H4 (cell line): ENCODE measurements around the gene BRDT. TPM values are rescaled to one million over a fixed set of nuclear protein-coding genes. Genes with fewer than 3 reads are reported as not detected.

Experiments used
- DNase-seq: peaks from one replicate; pipeline ENCODE4 v3.0.0-alpha.2; 2015; ENCODE audit warnings: low spot score
- total RNA-seq: library from RNA; depleted of rRNA; stranded (reverse); fragments of >200 nt; shearing (Covaris generic); gene quantifications from 2 replicates; pipeline ENCODE4 v1.2.3, GENCODE V29; 2014; rRNA removed

BRDT gene
- not detected in 2 replicates for total RNA-seq

DNA sequence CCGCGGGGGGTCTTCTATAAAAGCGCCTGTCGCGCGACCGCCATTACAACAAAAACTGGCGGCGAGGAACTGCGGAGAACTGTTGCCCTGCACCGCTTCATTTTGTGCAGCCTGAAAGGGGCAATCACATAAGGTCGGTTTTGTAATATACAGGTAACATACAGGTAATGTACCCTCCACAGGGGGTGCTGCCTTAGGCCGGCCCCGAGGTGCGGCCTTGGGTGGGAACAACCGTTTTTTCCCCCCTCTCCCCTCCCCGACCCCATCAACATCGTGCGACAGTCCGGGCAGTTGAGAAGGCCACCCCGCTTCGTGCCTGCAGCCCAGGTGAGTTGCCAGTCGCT is at the start of gene BRDT:
TSS of gene BRDT (plus strand) at position 46 of the 344 bp plus-strand sequence. CDS start 13,354 bp downstream, outside the sequence.
- DNase-seq, result no peak

DNA sequence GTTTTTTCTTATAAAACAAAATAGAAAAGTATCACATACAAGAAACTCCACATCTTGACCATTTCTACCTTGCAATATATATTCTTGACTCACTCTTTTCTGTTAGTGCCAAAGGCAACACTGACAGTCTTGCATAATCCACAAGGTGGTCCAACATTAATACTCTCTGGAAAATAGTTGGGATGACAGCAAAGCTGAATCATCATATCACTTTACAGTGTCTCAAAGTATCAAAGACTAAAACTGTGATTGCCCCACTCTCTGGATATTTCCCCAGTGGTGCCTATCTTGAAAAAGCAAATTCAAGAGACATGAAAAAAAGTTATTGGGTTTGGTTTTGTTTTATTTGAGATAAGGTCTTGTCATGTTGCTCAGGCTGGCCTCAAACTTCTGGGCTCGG is 48.6 kb upstream of the BRDT start:
- DNase-seq, result no peak

DNA sequence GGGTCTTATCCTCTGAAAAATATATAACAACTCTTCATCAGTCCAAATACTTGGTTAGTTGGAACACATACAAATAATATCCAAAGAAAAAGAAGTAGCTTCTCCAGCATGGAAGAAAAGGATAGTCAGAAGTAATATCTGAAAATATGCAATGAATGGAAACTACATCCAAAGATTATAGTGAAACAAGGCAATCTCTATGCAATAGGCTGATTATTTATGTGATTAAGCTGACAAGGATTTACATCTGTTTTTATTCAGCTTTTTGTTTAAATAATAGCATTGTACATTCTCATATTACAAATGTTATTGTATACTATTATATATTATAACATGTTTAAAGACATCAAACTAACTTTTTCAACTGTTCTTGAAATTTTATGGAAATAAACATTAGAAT is 48.0 kb upstream of the BRDT start:
- DNase-seq, result no peak

DNA sequence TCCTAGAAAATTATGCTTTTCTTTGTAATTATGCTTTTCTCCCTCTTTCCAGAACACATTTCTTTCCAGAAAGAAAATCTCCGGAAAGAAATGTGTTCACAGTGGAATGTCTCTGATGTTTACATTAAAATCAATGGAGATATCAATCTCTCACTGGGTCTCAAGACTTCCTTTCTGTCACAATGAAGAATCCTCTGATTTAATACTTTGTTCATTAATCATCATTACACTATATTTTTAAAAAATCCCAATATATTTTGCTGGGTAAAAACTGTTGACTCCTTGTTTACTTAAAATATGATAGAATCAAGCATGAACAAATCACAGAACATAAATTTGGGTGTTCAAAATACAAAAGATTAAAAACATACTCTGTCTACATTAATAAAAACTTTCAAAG is 36.9 kb upstream of the BRDT start:
- DNase-seq, result no peak

DNA sequence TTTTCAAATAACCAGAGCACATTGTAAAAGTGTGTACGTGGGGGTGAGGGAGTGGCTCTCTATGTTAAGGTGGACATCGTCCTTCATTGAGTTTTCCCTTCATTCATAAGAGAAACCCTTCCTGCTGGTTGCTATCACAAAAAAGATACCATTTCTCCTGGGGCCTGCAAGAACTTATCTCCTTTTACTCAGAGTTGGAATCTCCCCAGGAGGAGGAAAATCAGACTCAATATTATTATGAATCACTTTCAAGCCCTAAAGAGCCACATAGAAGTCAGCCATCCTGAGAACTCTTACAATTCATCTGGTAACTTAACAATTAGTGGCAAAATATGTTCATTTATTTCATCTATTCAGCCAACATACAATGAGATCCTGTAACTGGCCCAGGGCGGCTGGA is 36.2 kb upstream of the BRDT start:
- DNase-seq, result no peak

DNA sequence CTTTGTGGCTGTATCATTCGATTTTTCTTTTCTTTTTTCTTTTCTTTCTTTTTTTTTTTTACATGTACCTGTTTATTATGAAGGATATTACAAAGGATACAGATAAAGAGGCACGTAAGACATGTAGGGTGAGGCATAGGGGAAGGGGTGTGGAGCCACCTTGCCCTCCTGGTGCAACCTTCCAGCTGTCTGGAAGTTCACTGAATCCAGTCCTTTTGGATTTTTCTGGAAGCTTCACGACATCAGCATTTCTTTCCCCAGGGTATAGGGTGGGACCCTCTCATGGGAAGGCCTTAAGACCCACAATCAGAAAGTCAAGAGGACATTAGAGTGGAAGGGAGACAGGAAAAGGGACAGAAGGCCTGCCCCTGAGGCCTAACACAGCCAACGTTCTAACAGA is 33.2 kb upstream of the BRDT start:
- DNase-seq, result no peak

DNA sequence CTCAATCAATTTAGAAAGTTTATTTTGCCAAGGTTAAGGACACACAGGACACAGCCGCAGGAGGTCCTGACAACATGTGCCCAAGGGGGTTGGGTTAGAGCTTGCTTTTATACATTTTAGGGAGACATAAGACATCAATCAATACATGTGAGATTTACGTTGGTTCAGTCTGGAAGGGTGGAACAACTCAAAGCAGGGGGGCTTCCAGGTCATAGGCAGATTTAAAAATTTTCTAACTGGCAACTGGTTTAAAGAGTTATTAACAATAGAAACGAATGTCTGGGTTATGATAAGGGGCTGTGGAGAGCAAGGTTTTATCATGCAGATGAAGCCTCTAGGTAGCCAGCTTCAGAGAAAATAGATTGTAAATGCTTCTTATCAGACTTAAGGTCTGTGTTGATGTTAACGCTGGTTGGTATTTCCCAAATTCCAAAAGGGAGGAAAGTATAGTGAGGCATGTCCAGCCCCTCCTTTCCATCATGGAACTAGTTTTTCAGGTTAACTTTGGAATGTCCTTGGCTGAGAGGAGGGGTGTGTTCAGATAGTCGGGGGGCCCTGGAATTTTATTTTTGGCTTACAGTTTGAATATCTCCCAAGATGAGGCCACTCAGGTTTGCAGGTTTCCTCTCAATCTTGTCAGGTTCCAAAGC is 32.3 kb upstream of the BRDT start:
- DNase-seq, result no peak

DNA sequence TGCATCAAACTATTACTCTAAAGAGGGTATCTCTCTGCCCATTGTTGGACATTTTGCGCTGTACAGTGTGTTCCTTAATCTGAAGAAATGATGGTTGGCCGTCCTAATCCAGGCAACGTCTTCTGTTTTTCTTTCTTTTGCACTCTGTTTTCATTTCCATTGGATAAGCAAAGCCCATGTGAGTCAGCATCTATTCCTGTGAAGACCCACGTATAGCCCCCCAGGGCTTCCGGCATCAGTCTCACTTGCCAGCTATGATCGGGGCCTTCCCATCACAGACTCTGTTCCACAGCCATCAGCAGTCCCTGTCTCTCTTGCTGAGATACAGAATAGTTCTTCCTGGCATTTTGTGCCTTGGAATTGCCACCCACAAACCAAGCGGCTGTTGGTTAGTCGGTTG is 29.2 kb upstream of the BRDT start:
- no peak for DNase-seq

DNA sequence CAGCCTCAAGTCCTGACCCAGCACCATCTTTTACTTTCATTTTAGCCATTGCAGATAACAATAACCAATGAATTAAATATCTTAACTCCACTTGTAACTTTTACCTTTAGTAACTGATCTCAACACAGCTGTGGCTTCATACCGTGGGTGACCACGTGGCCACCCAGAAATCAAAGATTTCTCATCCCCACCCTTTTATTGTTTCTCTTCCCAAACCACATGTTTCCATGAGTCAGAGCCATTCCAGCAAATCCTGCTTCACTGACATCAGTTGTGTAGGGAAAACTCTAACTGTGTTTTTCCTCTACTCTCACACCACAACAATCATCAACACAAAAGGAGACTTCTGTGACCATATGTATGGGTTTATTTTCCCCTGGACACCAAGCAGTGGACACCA is 25.1 kb upstream of the BRDT start:
- peak; percentile 79 for DNase-seq

DNA sequence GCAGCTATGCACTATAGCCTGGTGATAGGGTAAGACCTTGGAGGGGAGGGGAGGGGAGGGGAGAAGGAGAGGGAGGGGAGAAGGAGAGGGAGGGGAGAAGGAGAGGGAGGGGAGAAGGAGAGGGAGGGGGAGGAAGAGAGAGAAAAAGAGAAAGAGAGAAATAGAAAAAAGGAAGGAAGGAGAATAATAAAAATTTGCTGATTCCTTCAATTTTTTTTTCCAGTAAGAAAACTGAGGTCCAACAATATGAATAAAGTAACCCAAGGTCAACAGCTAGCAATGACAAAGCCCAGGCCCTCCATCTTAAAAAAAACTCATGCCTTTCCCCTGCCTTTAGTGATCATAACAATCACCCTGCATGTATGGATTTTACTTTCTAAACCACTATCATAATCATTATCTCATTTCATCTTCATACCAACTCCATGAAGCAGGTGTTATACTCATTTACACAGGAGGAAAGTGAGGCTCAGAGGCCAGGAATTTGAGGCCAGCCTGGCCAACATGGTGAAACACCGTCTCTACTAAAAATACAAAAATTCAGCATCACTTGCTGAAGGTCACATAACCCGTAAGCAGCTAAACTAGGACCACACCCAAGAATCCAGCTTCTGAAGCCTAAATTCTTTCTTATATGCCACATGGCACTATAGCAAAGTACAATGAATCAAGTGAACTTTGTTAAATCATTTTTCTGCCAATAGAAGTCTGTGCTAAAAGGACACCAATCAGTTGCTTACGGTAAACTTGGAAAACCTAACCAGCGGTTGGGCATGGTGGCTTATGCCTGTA is 23.4 kb upstream of the BRDT start:
- DNase-seq, result no peak

DNA sequence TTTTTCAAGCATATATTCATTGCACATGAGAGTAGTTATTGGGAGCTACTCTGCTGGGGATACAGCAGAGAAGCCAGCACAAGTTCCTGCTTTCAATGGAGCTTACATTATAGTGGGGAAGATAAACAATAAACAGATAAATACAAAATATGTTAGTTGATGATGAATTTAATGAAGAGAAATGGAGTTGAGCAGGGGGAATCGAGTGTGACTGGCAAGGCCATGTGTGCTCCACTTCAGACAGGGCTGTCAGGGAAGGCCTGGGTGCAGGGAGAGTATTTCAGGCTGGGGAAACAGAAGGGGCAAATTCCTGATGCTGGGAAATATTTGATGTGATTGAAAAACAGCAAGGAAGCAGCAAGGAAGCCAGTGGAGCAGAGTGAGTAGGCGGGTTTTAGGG is 21.2 kb upstream of the BRDT start:
- DNase-seq, result no peak

DNA sequence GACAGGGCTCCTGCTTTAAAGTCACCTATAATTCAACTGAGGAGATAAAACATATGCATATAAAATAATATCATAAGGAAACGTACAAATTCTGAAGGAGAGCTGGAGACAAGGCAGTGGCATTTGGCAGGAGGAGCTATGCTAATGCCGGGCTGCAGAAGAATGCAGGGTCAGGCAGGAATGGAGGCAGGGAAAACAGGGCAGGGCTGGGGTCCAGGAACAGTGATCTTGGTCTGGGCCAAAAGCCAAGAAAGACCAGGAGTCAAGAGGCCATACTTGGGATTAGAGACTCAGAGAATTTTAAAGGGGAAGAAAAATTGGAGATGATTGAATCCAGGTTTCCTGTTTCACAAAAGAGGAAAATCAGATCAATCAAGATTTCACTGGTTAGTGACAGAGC is 20.0 kb upstream of the BRDT start:
- DNase-seq, result no peak

DNA sequence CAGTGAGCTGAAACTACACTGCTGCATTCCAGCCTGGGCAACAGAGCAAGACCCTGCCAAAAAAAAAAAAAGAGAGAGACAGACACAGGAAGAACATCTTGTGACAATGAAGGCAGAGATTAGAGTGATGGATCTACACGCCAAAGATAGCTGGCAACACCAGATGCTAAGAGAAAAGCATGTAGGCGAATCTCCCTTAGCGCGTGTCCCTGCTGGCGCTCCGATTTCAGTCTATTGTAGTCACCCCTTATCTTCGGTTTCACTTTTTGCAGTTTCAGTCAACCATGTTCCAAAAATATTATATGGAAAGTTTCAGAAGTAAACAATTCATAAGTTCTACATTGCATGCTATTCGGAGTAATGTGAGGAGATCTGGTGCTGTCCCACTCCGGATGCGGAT is 11.6 kb upstream of the BRDT start:
- no peak for DNase-seq

DNA sequence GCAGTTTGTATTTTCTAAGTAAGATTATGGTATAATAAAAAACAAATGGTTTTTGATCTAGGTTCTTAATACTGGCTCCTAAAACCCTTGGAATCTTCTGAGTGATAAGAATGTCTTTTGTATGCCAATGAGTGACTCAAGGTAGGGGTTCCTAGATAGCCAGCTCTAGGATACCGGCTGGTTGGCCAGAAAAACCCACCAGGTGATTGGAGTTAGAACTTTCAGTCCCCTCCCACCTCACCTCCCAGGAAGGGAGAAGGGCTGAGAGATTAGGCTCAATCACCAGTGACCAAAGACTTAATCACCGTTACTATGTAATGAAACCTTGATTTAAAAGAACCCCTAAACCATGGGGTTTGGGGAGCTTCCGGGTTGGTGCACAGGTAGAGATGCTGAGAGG is 8.7 kb upstream of the BRDT start:
- DNase-seq, result no peak

DNA sequence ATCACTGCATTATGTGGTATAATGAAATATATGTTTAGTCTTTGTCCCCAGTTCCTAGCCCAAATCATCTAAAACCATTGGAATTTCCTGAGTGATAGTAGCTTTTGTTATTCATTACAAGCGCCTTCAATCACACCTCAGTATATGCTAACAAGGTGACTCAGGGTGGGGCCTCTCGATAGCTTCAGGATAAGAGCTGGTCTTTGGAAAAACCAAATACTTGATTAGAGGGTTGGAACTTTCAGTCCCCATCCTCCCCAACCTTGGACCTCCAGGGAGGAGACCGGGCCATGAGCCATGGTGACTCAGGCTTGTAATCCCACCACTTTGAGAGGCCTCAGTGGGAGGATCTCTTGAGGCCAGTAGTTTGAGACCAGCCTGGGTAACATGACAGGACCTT is 5.1 kb upstream of the BRDT start:
- no peak for DNase-seq

DNA sequence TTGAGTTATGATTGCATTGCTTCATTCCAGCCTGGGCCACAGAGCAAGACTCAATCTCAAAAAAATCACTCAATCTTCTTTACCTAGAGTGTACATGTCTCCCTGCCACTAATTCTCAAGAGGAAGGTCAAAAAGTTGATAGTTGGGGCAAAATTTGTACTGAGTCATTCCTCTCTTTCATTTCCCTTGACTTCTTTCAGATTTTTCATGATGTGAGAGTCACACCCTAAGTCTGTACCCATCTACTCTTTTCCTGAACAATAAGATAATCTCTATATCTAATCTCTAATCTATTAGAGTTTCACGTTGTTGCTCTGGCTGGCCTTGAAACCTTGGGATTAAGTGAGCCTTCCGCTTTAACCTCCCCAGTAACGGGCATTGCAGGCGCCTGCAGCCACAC is 1.1 kb upstream of the BRDT start:
- no peak for DNase-seq

DNA sequence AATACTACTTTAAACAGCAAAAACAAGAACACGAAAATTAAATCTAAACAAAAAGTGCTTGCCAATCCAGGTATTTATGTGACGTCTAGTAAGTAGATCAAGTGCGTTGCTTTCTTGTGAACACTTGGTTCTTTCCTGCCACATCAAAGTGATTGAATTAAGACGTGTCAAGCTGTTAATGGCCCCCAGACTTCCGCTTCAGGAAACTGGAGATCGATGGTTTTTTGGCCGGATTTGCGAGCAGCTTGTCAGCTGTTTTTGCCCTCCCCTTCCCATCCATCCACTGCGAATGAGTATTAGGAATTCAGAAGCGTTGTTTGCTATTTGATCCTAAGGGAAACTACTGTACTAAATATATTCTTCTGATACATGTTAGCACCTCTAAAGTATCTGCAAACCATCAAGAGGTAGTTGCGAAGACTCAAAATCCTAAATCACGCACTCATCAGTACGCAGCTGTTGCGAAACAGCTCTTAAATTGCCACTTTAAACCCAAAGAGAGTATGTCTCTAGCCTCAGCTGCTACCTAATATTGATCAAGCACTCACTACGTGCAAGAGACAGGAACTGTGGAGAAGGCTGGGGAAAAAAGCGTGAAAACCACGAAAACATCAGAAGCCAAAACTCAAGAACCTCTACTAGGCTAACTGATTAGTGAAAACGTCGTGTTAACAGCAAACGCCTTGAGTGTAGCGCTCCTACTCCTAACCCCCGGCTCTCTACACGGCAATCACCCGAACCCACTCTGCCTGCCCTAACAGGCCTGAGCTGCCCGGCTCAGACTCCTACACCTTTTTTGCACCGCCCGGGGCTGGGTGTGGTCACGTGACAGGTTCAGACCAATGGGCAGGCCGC is 473 bp upstream of the BRDT start:
- DNase-seq, result no peak

DNA sequence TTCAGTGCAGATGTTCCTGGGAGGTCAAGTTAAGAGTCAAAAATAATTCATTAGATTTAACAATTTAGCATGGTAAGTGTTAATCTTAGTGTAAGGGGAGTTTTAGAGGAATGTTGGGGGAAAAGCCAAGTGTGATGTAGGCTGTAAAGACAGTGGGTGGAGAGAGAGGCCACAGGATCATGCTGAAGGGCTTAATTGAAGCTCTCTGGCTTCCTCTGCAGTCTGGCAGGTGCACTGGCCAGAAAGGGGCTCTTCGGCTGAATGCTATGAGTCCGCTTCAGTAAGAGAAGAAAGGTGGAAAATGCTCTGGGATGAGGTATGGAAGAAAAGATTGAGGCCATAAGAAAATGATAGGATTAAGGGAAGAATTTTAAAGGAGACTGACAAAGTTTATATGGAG is 3.0 kb downstream of the BRDT start:
- no peak for DNase-seq

DNA sequence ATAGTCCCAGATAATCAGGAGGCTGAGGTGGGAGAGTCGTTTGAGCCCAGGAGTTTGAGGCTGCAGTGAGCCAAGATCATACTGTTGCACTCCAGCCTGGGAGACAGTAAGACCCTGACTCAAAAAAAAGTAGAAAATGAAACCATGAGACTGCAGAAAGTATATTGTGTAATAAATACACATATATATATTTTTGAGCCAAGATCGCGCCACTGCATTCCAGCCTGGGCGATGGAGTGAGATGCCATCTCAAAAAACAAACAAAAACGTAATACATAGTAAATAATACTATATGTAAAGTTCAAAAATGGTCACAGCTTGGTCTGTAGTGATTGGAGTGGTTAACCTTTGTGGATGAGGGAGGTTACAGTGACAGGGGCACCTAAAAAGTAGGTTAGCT is 9.7 kb downstream of the BRDT start:
- no peak for DNase-seq

DNA sequence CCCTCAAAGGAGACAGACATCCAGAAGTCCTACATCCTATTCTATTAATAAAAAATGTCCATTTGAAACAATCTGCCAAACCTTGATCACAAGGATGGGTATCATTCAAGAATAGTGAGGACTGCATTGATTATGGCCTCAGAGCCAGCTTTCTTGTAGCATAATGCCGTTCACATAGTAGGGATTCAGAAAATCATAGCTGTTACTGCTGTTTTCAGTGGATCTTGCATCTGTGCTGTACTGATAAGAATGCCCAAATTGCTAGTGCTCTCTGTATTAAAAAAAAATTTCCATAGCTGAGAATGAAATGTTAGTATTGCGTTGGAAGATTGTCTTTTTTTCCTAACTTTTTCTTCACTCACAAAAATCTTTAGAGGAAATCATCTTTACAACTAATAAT is 19.1 kb downstream of the BRDT start:
- no peak for DNase-seq

DNA sequence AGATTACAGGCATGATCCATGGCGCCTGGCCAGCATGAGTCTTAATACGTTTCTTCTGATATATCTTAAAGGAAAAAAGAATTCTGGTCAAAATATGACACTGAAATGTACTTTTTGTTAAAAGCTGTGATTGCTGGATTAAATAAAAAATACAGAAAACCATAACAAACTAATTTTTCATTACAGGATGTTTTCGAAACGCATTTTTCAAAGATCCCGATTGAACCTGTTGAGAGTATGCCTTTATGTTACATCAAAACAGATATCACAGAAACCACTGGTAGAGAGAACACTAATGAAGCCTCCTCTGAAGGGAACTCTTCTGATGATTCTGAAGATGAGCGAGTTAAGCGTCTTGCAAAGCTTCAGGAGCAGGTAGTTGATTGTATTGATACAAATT is 30.2 kb downstream of the BRDT start:
- DNase-seq, result no peak

DNA sequence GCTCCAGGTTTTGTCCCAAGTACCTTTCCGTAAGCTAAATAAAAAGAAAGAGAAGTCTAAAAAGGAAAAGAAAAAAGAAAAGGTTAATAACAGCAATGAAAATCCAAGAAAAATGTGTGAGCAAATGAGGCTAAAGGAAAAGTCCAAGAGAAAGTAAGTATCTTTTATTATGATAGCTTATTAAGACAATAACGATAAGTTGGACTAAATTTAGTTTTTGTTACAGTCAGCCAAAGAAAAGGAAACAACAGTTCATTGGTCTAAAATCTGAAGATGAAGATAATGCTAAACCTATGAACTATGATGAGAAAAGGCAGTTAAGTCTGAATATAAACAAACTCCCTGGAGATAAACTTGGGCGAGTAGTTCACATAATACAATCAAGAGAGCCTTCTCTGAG is 31.5 kb downstream of the BRDT start:
- no peak for DNase-seq
